Measurements from ENCODE around the gene SNX22.
A peak's percentile ranks its signal among the peaks of the same experiment; 100 is the strongest.

SNX22 gene

DNA sequence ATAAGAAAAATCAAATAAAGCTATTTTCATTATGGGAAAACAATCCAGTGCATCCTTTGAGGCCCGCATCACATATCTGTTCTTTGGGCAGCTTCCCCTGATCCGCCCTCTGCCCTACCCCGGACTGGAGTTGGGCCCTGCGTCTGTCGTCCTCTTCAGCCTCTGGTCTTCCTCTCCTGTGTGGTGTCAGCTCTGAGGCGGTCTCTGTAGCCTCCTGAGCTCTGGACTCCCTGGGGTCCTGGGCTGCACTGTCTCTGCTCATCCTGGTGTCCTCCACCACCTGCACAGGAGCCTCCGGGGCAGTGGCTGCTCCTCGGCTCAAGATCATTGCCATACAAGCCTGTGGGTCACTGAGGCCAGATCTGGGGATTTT lies 7.4 kb upstream of the SNX22 start:
- Histone ChIP-seq H3K27ac (ENCODE audit: low read length) (peak overlapping the region; percentile 95), H2AFZ (ENCODE audit: low read depth, low read length) (no peak overlapping the region), H4K20me1 (ENCODE audit: insufficient read depth, low read length) (no peaks in the 10 kb centered on the region), H3K4me2 (ENCODE audit: low read length) (peak overlapping the region; percentile 76), H3K79me2 (ENCODE audit: low read length) (no peaks in the 10 kb centered on the region), H3K4me3 (ENCODE audit: low read length) (peak overlapping the region; percentile 49; the same call in 1 of the 2 replicates), H3K9ac (ENCODE audit: low read length) (peak overlapping the region; percentile 64), H3K36me3 (replicated peaks; ENCODE audit: low read depth, low read length) (peaks cover 10% of the 10 kb centered on the region), H3K27me3 (ENCODE audit: low read depth, low read length) (no peaks in the 10 kb centered on the region), H3K9me3 (ENCODE audit: insufficient read depth, low read length) (no peaks in the 10 kb centered on the region), H3K4me1 (ENCODE audit: low read length) (peaks cover 34% of the 10 kb centered on the region)
- TF ChIP-seq, protein P1, sequence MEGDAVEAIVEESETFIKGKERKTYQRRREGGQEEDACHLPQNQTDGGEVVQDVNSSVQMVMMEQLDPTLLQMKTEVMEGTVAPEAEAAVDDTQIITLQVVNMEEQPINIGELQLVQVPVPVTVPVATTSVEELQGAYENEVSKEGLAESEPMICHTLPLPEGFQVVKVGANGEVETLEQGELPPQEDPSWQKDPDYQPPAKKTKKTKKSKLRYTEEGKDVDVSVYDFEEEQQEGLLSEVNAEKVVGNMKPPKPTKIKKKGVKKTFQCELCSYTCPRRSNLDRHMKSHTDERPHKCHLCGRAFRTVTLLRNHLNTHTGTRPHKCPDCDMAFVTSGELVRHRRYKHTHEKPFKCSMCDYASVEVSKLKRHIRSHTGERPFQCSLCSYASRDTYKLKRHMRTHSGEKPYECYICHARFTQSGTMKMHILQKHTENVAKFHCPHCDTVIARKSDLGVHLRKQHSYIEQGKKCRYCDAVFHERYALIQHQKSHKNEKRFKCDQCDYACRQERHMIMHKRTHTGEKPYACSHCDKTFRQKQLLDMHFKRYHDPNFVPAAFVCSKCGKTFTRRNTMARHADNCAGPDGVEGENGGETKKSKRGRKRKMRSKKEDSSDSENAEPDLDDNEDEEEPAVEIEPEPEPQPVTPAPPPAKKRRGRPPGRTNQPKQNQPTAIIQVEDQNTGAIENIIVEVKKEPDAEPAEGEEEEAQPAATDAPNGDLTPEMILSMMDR (IDR thresholded peaks at IDR 0.05; ENCODE audit: low read depth, low read length), result no peak
- no peak for TF ChIP-seq EZH2phosphoT487 (IDR thresholded peaks at IDR 0.05; ENCODE audit: low read depth)

DNA sequence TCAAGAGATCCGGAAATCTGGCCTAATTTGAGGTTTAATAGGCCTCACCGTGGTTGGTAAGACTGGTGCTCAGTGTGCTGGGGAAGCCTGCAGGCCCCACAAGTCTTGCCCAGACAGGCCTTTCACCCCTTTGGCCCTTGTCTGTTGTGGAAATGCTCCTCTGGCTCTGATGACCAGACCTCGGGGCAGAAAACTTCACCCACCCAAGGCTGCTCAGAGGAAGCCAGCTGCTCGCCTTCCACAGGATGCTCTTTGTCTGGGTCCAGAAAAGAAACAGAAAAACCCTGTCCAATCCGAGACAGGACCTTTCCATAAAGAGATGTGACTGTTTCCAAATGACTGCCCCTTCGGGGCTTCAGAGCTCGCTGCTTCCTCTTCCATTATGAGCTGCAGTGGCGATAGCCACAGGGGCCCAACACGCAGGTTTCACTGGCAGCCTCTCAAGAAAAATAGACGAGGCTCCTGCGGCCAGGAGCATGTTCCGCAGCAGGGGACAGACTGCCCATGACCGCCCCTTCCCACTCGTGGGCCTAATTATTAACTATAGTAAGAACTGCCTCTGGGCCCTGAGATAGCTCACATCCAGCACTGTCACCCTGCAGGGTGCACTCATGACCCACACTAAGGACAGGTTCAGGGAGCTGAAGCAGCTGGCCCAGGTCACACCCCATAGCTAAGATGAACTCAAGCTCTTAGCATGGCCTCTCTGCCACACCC lies 6.8 kb upstream of the SNX22 start:
- H3K9ac ChIP-seq (ENCODE audit: low read length), result peak overlapping the region; percentile 64
- H3K36me3 ChIP-seq (replicated peaks; ENCODE audit: low read depth, low read length), result peaks cover 10% of the 10 kb centered on the region
- TF ChIP-seq, protein P1 (IDR thresholded peaks at IDR 0.05; ENCODE audit: low read depth, low read length), result no peak
- no peak for TF ChIP-seq EZH2phosphoT487 (IDR thresholded peaks at IDR 0.05; ENCODE audit: low read depth)
- H3K4me2 ChIP-seq (ENCODE audit: low read length), result peak overlapping the region; percentile 76
- no peaks in the 10 kb centered on the region for H4K20me1 ChIP-seq (ENCODE audit: insufficient read depth, low read length)
- H3K4me3 ChIP-seq (ENCODE audit: low read length), result peak overlapping the region; percentile 49
- no peaks in the 10 kb centered on the region for H3K27me3 ChIP-seq (ENCODE audit: low read depth, low read length)
- H3K79me2 ChIP-seq (ENCODE audit: low read length), result no peaks in the 10 kb centered on the region
- no peak overlapping the region for H2AFZ ChIP-seq (ENCODE audit: low read depth, low read length)
- peak overlapping the region; percentile 95 for H3K27ac ChIP-seq (ENCODE audit: low read length)
- no peaks in the 10 kb centered on the region for H3K9me3 ChIP-seq (ENCODE audit: insufficient read depth, low read length)
- peaks cover 38% of the 10 kb centered on the region for H3K4me1 ChIP-seq (ENCODE audit: low read length)

DNA sequence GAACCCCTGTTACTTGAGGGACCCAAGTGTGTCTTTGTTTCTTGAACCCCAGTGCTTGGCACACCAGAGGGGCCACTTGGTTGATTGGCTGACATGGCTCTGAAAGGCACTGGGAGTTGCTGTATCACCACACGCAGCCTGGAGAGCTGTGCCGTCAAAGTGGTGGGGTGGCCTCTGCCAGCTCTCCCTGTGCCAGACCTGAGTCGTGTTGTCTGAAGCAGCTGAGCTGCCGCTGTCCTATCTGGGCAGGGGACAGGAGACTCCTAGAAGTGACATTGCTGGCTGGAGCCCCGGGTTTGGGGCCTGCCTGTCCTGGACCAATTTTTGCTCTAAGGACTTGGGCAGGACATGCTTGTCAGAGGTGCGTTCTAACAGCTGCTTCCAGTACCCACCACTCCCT lies 5.5 kb upstream of the SNX22 start:
- Histone ChIP-seq H3K36me3 (replicated peaks; ENCODE audit: low read depth, low read length) (peaks cover 10% of the 10 kb centered on the region), H3K4me2 (ENCODE audit: low read length) (no peak overlapping the region), H3K79me2 (ENCODE audit: low read length) (no peaks in the 10 kb centered on the region), H3K27ac (ENCODE audit: low read length) (0 out of 2 replicates have a peak overlapping the region, but pooled peaks have one; percentile 95), H3K9ac (ENCODE audit: low read length) (no peak overlapping the region), H3K27me3 (ENCODE audit: low read depth, low read length) (no peaks in the 10 kb centered on the region), H2AFZ (ENCODE audit: low read depth, low read length) (no peak overlapping the region), H3K4me1 (ENCODE audit: low read length) (peaks cover 51% of the 10 kb centered on the region), H3K9me3 (ENCODE audit: insufficient read depth, low read length) (no peaks in the 10 kb centered on the region), H4K20me1 (ENCODE audit: insufficient read depth, low read length) (no peaks in the 10 kb centered on the region), H3K4me3 (ENCODE audit: low read length) (no peak overlapping the region)
- TF ChIP-seq, protein P1 (IDR thresholded peaks at IDR 0.05; ENCODE audit: low read depth, low read length), result no peak
- TF ChIP-seq EZH2phosphoT487 (IDR thresholded peaks at IDR 0.05; ENCODE audit: low read depth), result no peak

DNA sequence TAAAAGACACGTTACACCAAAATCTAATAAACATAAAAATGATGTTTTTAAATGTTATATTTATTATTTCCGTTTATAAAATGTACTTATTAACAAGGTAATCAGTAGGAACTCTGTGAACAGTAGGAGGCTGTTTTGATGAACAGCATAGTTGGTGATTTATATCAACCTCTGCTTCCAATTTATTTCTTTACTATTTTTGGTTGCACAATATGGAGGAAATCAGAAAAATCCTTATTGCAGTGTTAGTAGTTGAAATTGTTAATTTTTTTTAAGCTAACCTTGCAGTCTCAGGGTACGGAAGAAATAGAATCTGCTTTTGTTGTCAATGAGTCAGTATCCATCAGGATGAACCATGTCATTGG lies 5.0 kb upstream of the SNX22 start:
- H3K27me3 ChIP-seq (ENCODE audit: low read depth, low read length), result no peaks in the 10 kb centered on the region
- H3K79me2 ChIP-seq (ENCODE audit: low read length), result no peaks in the 10 kb centered on the region
- H3K4me2 ChIP-seq (ENCODE audit: low read length), result no peak overlapping the region
- no peak overlapping the region for H3K4me3 ChIP-seq (ENCODE audit: low read length)
- H4K20me1 ChIP-seq (ENCODE audit: insufficient read depth, low read length), result no peaks in the 10 kb centered on the region
- peaks cover 52% of the 10 kb centered on the region for H3K4me1 ChIP-seq (ENCODE audit: low read length)
- TF ChIP-seq, protein P1 (IDR thresholded peaks at IDR 0.05; ENCODE audit: low read depth, low read length), result no peak
- TF ChIP-seq EZH2phosphoT487 (IDR thresholded peaks at IDR 0.05; ENCODE audit: low read depth), result no peak
- H3K36me3 ChIP-seq (replicated peaks; ENCODE audit: low read depth, low read length), result peaks cover 10% of the 10 kb centered on the region
- no peak overlapping the region for H2AFZ ChIP-seq (ENCODE audit: low read depth, low read length)
- H3K9me3 ChIP-seq (ENCODE audit: insufficient read depth, low read length), result no peaks in the 10 kb centered on the region
- H3K27ac ChIP-seq (ENCODE audit: low read length), result no peak overlapping the region
- H3K9ac ChIP-seq (ENCODE audit: low read length), result no peak overlapping the region
